Measurements from ENCODE around the gene MAD2L2. TPM values are rescaled to one million over a fixed set of nuclear protein-coding genes. Genes with fewer than 3 reads are reported as not detected.

Gene MAD2L2
- total RNA-seq, 1 donor from 2014 or later = 48.0 TPM

- no peaks in the 10 kb centered on the region for H3K36me3 Mint-ChIP-seq (ENCODE audit: unreplicated experiment)
- H3K4me3 Mint-ChIP-seq (ENCODE audit: unreplicated experiment) = peak overlapping the region; percentile 61
Measured at GRCh38 chr1:11653101-11653860, 27.7 kb downstream of the MAD2L2 start.

GRCh38 chr1:11652203-11652780 lies 28.7 kb downstream of the MAD2L2 start:
- Mint-ChIP-seq H3K27me3 (ENCODE audit: unreplicated experiment) (peaks cover 6% of the 10 kb centered on the region), H3K4me1 (ENCODE audit: unreplicated experiment) (peaks cover 18% of the 10 kb centered on the region), H3K36me3 (ENCODE audit: unreplicated experiment) (no peaks in the 10 kb centered on the region), H3K27ac (ENCODE audit: unreplicated experiment) (no peak overlapping the region), H3K9me3 (ENCODE audit: unreplicated experiment) (no peaks in the 10 kb centered on the region), H3K4me3 (ENCODE audit: unreplicated experiment) (no peak overlapping the region)
- DNase-seq (ENCODE audit: extremely low spot score, unreplicated experiment) = no peak
- no peak for TF ChIP-seq CTCF (IDR thresholded peaks at IDR 0.05)

More at GRCh38 chr1:11653101-11653860, 27.7 kb downstream of the MAD2L2 start:
- Mint-ChIP-seq H3K4me1 (ENCODE audit: unreplicated experiment) (peaks cover 18% of the 10 kb centered on the region), H3K9me3 (ENCODE audit: unreplicated experiment) (no peaks in the 10 kb centered on the region), H3K27me3 (ENCODE audit: unreplicated experiment) (peaks cover 6% of the 10 kb centered on the region), H3K27ac (ENCODE audit: unreplicated experiment) (no peak overlapping the region)
- DNase-seq (ENCODE audit: extremely low spot score, unreplicated experiment) = no peak
- no peak for TF ChIP-seq CTCF (IDR thresholded peaks at IDR 0.05)

- Mint-ChIP-seq H3K27ac (ENCODE audit: unreplicated experiment) (no peak overlapping the region), H3K36me3 (ENCODE audit: unreplicated experiment) (no peaks in the 10 kb centered on the region), H3K4me3 (ENCODE audit: unreplicated experiment) (peak overlapping the region; percentile 49), H3K9me3 (ENCODE audit: unreplicated experiment) (no peaks in the 10 kb centered on the region), H3K4me1 (ENCODE audit: unreplicated experiment) (peaks cover 18% of the 10 kb centered on the region), H3K27me3 (ENCODE audit: unreplicated experiment) (peaks cover 6% of the 10 kb centered on the region)
- DNase-seq (ENCODE audit: extremely low spot score, unreplicated experiment) = no peak
- no peak for TF ChIP-seq CTCF (IDR thresholded peaks at IDR 0.05)
Measured at GRCh38 chr1:11651017-11651416, 29.9 kb downstream of the MAD2L2 start.

- Mint-ChIP-seq H3K27me3 (ENCODE audit: unreplicated experiment) (peaks cover 6% of the 10 kb centered on the region), H3K4me1 (ENCODE audit: unreplicated experiment) (peaks cover 15% of the 10 kb centered on the region), H3K36me3 (ENCODE audit: unreplicated experiment) (no peaks in the 10 kb centered on the region), H3K27ac (ENCODE audit: unreplicated experiment) (no peak overlapping the region), H3K9me3 (ENCODE audit: unreplicated experiment) (no peaks in the 10 kb centered on the region), H3K4me3 (ENCODE audit: unreplicated experiment) (peak overlapping the region; percentile 49)
- peak; percentile 67 for TF ChIP-seq CTCF (IDR thresholded peaks at IDR 0.05)
- DNase-seq (ENCODE audit: extremely low spot score, unreplicated experiment) = peak; percentile 91
Measured at GRCh38 chr1:11650331-11650991, 30.5 kb downstream of the MAD2L2 start.

All from osteocyte (in vitro differentiated cells).